Liver (tissue), 9 donors: Measurements from ENCODE around the gene KRT85. TPM values are rescaled to one million over a fixed set of nuclear protein-coding genes. Genes with fewer than 3 reads are reported as not detected.

Experiments
- DNase-seq: peaks from one replicate; pipeline ENCODE4 v3.0.0-alpha.2; 2017; ENCODE audit warnings: low spot score
- H3K27ac ChIP-seq, 2 donors: one replicate each; pipeline ENCODE4 v1.7.0; 2013; ENCODE audit warnings: inconsistent platforms in 2 of 2, low read length in 2 of 2, control low read depth in 1 of 2, low read depth in 1 of 2, mild to moderate bottlenecking in 1 of 2
- H3K27me3 ChIP-seq, 4 donors: one replicate each; pipeline versions ENCODE4 v1.6.1 to v1.7.0; 2013; ENCODE audit warnings: low read length in 3 of 4, inconsistent platforms in 1 of 4, mild to moderate bottlenecking in 1 of 4, moderate library complexity in 1 of 4; ENCODE audit not compliant: control insufficient read depth in 4 of 4, insufficient read depth in 4 of 4
- H3K36me3 ChIP-seq, 4 donors: one replicate each; pipeline versions ENCODE4 v1.6.1 to v1.7.0; 2013; ENCODE audit warnings: low read length in 3 of 4, mild to moderate bottlenecking in 3 of 4, low read depth in 1 of 4, moderate library complexity in 1 of 4; ENCODE audit not compliant: control insufficient read depth in 4 of 4, insufficient read depth in 3 of 4
- H3K4me1 ChIP-seq, 4 donors: one replicate each; pipeline versions ENCODE4 v1.6.1 to v1.7.0; 2013; ENCODE audit warnings: low read length in 3 of 4, mild to moderate bottlenecking in 3 of 4, moderate library complexity in 1 of 4; ENCODE audit not compliant: control insufficient read depth in 4 of 4, insufficient read depth in 4 of 4
- H3K4me3 ChIP-seq, 3 donors: one replicate each; pipeline versions ENCODE4 v1.6.1 to v1.7.0; 2013; ENCODE audit warnings: low read length in 3 of 3, control low read depth in 1 of 3, low read depth in 1 of 3, mild to moderate bottlenecking in 1 of 3
- H3K9ac ChIP-seq, 2 donors: one replicate each; pipeline ENCODE4 v1.7.0; 2013; ENCODE audit warnings: low read length in 2 of 2, mild to moderate bottlenecking in 2 of 2, moderate library complexity in 2 of 2, control low read depth in 1 of 2, low read depth in 1 of 2
- H3K9me3 ChIP-seq, 4 donors: one replicate each; pipeline versions ENCODE4 v1.6.1 to v1.7.0; 2013; ENCODE audit warnings: low read length in 3 of 4; ENCODE audit not compliant: control insufficient read depth in 4 of 4
- CTCF ChIP-seq: fragments of 150-350 bp; IDR thresholded peaks from 2 replicates; pipeline ENCODE4 v1.5.1; 2017; ENCODE audit warnings: improper control_type of control experiment, low read depth, low read length; ENCODE audit not compliant: missing input control
- EGR1 ChIP-seq, 2 donors: IDR thresholded peaks; 2 replicates each; pipeline ENCODE4 v1.6.1; 2016 to 2018; ENCODE audit warnings: antibody characterized with exemption in 2 of 2, low read depth in 2 of 2
- FOXA1 ChIP-seq: IDR thresholded peaks from 2 replicates; pipeline ENCODE4 v1.6.1; 2016; ENCODE audit warnings: antibody characterized with exemption
- FOXA2 ChIP-seq: IDR thresholded peaks from 2 replicates; pipeline ENCODE4 v1.6.1; 2016; ENCODE audit warnings: antibody characterized with exemption
- GABPA ChIP-seq, 2 donors: IDR thresholded peaks in 1 of 2; conservative IDR thresholded peaks in 1 of 2; 2 replicates each; pipeline ENCODE4 v1.6.1; 2016; ENCODE audit warnings: antibody characterized with exemption in 2 of 2, mild to moderate bottlenecking in 1 of 2, moderate library complexity in 1 of 2
- HNF4A ChIP-seq, 2 donors: conservative IDR thresholded peaks; 2 replicates each; pipeline ENCODE4 v1.6.1; 2016; ENCODE audit warnings: antibody characterized with exemption in 2 of 2, mild to moderate bottlenecking in 2 of 2
- MAX ChIP-seq: IDR thresholded peaks from 2 replicates; pipeline ENCODE4 v1.6.1; 2016; ENCODE audit warnings: antibody characterized with exemption
- NR2F2 ChIP-seq: IDR thresholded peaks from 2 replicates; pipeline ENCODE4 v1.6.1; 2016; ENCODE audit warnings: antibody characterized with exemption
- RAD21 ChIP-seq, 2 donors: IDR thresholded peaks; 2 replicates each; pipeline ENCODE4 v1.6.1; 2016; ENCODE audit warnings: antibody characterized with exemption in 2 of 2, mild to moderate bottlenecking in 2 of 2
- RXRA ChIP-seq, 2 donors: IDR thresholded peaks; 2 replicates each; pipeline ENCODE4 v1.6.1; 2017 to 2018; ENCODE audit warnings: antibody characterized with exemption in 2 of 2, mild to moderate bottlenecking in 1 of 2
- TAF1 ChIP-seq: conservative IDR thresholded peaks from 2 replicates; pipeline ENCODE4 v1.6.1; 2016; ENCODE audit warnings: antibody characterized with exemption, mild to moderate bottlenecking
- YY1 ChIP-seq: IDR thresholded peaks from 2 replicates; pipeline ENCODE4 v1.6.1; 2016; ENCODE audit warnings: antibody characterized with exemption, mild to moderate bottlenecking
- WGBS: extraction: QIAGEN DNeasy Blood & Tissue Kit; methylation state at CpG from one replicate; pipeline ENCODE4 v1.1.7; 2013; 5-methylcytosine and 5-hydroxymethylcytosine counted together
- polyA plus RNA-seq, 2 donors: library from polyadenylated mRNA; stranded (reverse) in 1 of 2; unstranded in 1 of 2; fragments of 200-250 nt in 1 of 2; fragments of >200 nt in 1 of 2; fragmentation: Nextera tagmentation in 1 of 2; extraction: Ambion mirVana in 1 of 2; gene quantifications; one replicate each; pipeline versions ENCODE4 v1.2.1 to v1.2.3, GENCODE V29; 2013 to 2015
- total RNA-seq, 2 donors: library from RNA; depleted of rRNA; stranded (reverse); fragments of >200 nt; gene quantifications; one replicate each; pipeline ENCODE4 v1.2.3, GENCODE V29; 2014
- TF ChIP-seq, protein P1 (sequence below): IDR thresholded peaks from 2 replicates; pipeline ENCODE4 v1.6.1; 2016; ENCODE audit warnings: antibody characterized with exemption
- TF ChIP-seq, protein P2 (sequence below): IDR thresholded peaks from 2 replicates; pipeline ENCODE4 v1.6.1; 2016; ENCODE audit warnings: antibody characterized with exemption, mild to moderate bottlenecking
- donor health status: healthy.
- donor health status: healthy.
- donor health status: healthy.
- donor health status: healthy.
- donor health status: healthy.

Gene KRT85
- total and polyA plus RNA-seq, 4 donors = not detected

DNA sequence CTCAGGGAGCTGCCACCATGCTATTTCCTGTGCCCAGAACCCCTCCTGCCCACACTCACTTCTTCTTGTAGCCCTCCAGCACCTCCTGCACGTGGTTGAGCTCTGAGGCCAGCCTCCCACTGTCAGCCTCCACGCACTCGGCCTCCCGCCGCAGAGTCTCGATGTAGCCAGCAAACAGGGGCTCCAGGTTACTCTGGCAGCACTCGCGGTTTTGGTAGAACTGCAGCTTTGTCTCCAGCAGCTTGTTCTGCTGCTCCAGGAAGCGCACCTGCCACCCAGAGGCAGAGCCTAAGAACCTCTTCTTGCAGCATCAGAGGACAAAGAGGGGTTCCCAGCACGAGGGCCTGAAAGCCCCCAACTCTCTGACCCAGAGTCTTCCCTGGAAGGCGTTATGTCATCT lies 48.2 kb downstream of the KRT85 start:
- no peak overlapping the region for H3K9ac ChIP-seq
- no peaks in the 10 kb centered on the region for H3K9me3 ChIP-seq
- 69% methylated on average over 11 of the region's 11 CpGs for WGBS
- H3K4me3 ChIP-seq = no peak overlapping the region
- peaks cover 0 to 3% (median 1%) of the 10 kb centered on the region in 4 donors for H3K27me3 ChIP-seq
- no peaks in the 10 kb centered on the region for H3K4me1 ChIP-seq
- TF ChIP-seq EGR1 (IDR thresholded peaks at IDR 0.05; ENCODE audit: low read depth in 2 of 2) = no peak
- no peak for TF ChIP-seq YY1
- H3K36me3 ChIP-seq = no peaks in the 10 kb centered on the region
- no peak for DNase-seq
- H3K27ac ChIP-seq = no peak overlapping the region

DNA sequence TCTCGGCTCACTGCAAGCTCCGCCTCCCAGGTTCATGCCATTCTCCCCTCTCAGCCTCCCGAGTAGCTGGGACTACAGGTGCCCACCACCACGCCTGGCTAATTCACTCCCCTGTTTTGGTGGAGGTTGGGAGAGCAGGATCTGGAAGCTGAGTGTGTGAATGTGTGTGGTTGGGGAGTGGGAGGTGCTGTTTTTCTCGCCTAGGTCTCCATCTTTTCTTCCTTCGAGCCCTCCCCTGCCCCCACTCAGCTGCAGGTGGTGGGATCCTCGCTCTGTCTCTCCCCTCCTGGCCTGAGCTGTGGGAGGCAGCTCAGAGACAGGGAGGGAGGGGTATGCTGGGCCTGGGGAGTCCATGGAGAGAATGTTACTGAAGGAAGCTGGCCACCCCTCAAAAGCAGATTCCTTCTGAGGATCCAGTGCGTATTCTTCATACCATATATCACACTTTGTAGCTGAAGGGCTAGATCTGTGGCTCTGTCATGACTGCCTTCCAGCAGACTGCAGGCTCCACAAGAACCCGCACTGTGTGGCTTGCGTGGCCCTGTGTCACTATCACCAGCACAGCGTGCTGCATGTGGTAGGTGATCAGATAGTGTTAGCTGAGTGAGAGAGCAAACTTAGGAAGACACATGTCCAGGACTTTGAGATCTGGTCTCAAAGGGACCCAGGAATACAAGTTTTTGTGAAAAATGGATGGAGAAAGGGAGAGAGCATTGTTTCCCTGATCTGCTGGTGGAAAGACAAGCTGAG lies 48.9 kb downstream of the KRT85 start:
- DNase-seq = no peak
- Histone ChIP-seq H3K27ac (no peak overlapping the region), H3K4me1 (no peaks in the 10 kb centered on the region), H3K9me3 (no peaks in the 10 kb centered on the region), H3K27me3 (peaks cover 0 to 3% (median 1%) of the 10 kb centered on the region in 4 donors), H3K36me3 (no peaks in the 10 kb centered on the region), H3K4me3 (no peak overlapping the region), H3K9ac (no peak overlapping the region)
- TF ChIP-seq HNF4A (conservative IDR thresholded peaks at IDR 0.05) (no peak), NR2F2 (no peak), RXRA (IDR thresholded peaks at IDR 0.05) (no peak), MAX (no peak), FOXA2 (no peak), GABPA (IDR thresholded peaks at IDR 0.05 in 1 of 2, conservative IDR thresholded peaks at IDR 0.05 in 1 of 2) (no peak), CTCF (no peak), TAF1 (no peak), YY1 (no peak), FOXA1 (no peak), RAD21 (IDR thresholded peaks at IDR 0.05) (no peak)
- TF ChIP-seq, protein P1, sequence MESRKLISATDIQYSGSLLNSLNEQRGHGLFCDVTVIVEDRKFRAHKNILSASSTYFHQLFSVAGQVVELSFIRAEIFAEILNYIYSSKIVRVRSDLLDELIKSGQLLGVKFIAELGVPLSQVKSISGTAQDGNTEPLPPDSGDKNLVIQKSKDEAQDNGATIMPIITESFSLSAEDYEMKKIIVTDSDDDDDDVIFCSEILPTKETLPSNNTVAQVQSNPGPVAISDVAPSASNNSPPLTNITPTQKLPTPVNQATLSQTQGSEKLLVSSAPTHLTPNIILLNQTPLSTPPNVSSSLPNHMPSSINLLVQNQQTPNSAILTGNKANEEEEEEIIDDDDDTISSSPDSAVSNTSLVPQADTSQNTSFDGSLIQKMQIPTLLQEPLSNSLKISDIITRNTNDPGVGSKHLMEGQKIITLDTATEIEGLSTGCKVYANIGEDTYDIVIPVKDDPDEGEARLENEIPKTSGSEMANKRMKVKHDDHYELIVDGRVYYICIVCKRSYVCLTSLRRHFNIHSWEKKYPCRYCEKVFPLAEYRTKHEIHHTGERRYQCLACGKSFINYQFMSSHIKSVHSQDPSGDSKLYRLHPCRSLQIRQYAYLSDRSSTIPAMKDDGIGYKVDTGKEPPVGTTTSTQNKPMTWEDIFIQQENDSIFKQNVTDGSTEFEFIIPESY = no peak
- TF ChIP-seq, protein P2, sequence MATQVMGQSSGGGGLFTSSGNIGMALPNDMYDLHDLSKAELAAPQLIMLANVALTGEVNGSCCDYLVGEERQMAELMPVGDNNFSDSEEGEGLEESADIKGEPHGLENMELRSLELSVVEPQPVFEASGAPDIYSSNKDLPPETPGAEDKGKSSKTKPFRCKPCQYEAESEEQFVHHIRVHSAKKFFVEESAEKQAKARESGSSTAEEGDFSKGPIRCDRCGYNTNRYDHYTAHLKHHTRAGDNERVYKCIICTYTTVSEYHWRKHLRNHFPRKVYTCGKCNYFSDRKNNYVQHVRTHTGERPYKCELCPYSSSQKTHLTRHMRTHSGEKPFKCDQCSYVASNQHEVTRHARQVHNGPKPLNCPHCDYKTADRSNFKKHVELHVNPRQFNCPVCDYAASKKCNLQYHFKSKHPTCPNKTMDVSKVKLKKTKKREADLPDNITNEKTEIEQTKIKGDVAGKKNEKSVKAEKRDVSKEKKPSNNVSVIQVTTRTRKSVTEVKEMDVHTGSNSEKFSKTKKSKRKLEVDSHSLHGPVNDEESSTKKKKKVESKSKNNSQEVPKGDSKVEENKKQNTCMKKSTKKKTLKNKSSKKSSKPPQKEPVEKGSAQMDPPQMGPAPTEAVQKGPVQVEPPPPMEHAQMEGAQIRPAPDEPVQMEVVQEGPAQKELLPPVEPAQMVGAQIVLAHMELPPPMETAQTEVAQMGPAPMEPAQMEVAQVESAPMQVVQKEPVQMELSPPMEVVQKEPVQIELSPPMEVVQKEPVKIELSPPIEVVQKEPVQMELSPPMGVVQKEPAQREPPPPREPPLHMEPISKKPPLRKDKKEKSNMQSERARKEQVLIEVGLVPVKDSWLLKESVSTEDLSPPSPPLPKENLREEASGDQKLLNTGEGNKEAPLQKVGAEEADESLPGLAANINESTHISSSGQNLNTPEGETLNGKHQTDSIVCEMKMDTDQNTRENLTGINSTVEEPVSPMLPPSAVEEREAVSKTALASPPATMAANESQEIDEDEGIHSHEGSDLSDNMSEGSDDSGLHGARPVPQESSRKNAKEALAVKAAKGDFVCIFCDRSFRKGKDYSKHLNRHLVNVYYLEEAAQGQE = no peak
- 84% methylated on average over 11 of the region's 11 CpGs for WGBS
